ENCODE results near the gene CTDSP1. TPM values are rescaled to one million over a fixed set of nuclear protein-coding genes. Genes with fewer than 3 reads are reported as not detected.

The CTDSP1 gene
- polyA plus RNA-seq, 3 donors: 46.4 to 258 (median 49.9) TPM

- peak overlapping the region; percentile 76 to 86 for H3K27ac ChIP-seq (ENCODE audit: low read depth in 1 of 2, low read length in 2 of 2)
- peaks cover 9% of the 10 kb centered on the region for H4K20me1 ChIP-seq (ENCODE audit: insufficient read depth, low read length)
- H3K4me3 ChIP-seq (replicated peaks in 1 of 3; ENCODE audit: low read depth in 2 of 3, low read length in 3 of 3): no peak overlapping the region
- H3K4me2 ChIP-seq (replicated peaks; ENCODE audit: extremely low read depth, low read length, poor library complexity, severe bottlenecking): no peak overlapping the region
- H2AFZ ChIP-seq (ENCODE audit: insufficient read depth, low read depth, low read length, poor library complexity, severe bottlenecking): no peak overlapping the region
- H3K4me3 Mint-ChIP-seq: peak overlapping the region in 1 of 2 donors; percentile 30
- no peaks in the 10 kb centered on the region for H3K27me3 ChIP-seq (ENCODE audit: control insufficient read depth in 2 of 2, insufficient read depth in 2 of 2, low read length in 2 of 2)
- peaks cover 0 to 2% (median 0%) of the 10 kb centered on the region in 3 donors for H3K27me3 Mint-ChIP-seq (ENCODE audit: low read depth in 3 of 3)
- peaks cover 2 to 10% of the 10 kb centered on the region in 2 donors for H3K36me3 Mint-ChIP-seq
- DNase-seq: peak; percentile 94 to 98 (median 97)
- no peaks in the 10 kb centered on the region for H3K9me3 ChIP-seq (replicated peaks in 1 of 2; ENCODE audit: control insufficient read depth in 1 of 2, insufficient read depth in 1 of 2, low read length in 2 of 2)
- peaks cover 39 to 44% of the 10 kb centered on the region in 2 donors for H3K4me1 ChIP-seq (ENCODE audit: control insufficient read depth in 1 of 2, insufficient read depth in 2 of 2, low read length in 2 of 2)
- no peaks in the 10 kb centered on the region for H3K36me3 ChIP-seq (replicated peaks in 1 of 2; ENCODE audit: control insufficient read depth in 1 of 2, insufficient read depth in 2 of 2, low read length in 2 of 2)
- no peaks in the 10 kb centered on the region for H3K9me3 Mint-ChIP-seq
- H3K79me2 ChIP-seq (ENCODE audit: insufficient read depth, low read length): peaks cover 11% of the 10 kb centered on the region
- TF ChIP-seq, protein P1, sequence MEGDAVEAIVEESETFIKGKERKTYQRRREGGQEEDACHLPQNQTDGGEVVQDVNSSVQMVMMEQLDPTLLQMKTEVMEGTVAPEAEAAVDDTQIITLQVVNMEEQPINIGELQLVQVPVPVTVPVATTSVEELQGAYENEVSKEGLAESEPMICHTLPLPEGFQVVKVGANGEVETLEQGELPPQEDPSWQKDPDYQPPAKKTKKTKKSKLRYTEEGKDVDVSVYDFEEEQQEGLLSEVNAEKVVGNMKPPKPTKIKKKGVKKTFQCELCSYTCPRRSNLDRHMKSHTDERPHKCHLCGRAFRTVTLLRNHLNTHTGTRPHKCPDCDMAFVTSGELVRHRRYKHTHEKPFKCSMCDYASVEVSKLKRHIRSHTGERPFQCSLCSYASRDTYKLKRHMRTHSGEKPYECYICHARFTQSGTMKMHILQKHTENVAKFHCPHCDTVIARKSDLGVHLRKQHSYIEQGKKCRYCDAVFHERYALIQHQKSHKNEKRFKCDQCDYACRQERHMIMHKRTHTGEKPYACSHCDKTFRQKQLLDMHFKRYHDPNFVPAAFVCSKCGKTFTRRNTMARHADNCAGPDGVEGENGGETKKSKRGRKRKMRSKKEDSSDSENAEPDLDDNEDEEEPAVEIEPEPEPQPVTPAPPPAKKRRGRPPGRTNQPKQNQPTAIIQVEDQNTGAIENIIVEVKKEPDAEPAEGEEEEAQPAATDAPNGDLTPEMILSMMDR (IDR thresholded peaks at IDR 0.05): no peak
- peak overlapping the region; percentile 96 to 100 (median 99) for H3K27ac Mint-ChIP-seq
- intact Hi-C loops (cut with micrococcal nuclease): no loop called here
- WGBS (ENCODE audit: insufficient coverage): 66% methylated on average over 3 of the region's 5 CpGs
- peaks cover 31% of the 10 kb centered on the region for H3K4me1 Mint-ChIP-seq
- peak overlapping the region; percentile 47 for H3K9ac ChIP-seq (ENCODE audit: insufficient read depth, low read length, poor library complexity, severe bottlenecking)
Measured at GRCh38 chr2:218378053-218378452, 21.6 kb upstream of the CTDSP1 start.

GRCh38 chr2:218381916-218382366, 17.7 kb upstream of the CTDSP1 start, which contains the start of gene SLC11A1:
Gene SLC11A1, plus strand, starts transcription at chr2:218382273. Its CDS starts 96 bp downstream, at chr2:218382369.
- 2% methylated on average over 11 of the region's 13 CpGs for WGBS (ENCODE audit: insufficient coverage)
- no peaks in the 10 kb centered on the region for H3K27me3 ChIP-seq (ENCODE audit: control insufficient read depth in 2 of 2, insufficient read depth in 2 of 2, low read length in 2 of 2)
- H3K4me1 Mint-ChIP-seq: peaks cover 59% of the 10 kb centered on the region
- peak within 1 kb of the TSS; percentile 100 for H3K4me3 Mint-ChIP-seq
- H3K27me3 Mint-ChIP-seq (ENCODE audit: low read depth in 3 of 3): peaks cover 0 to 2% (median 0%) of the 10 kb centered on the region in 3 donors
- peak within 1 kb of the TSS; percentile 98 to 100 (median 99) for H3K27ac Mint-ChIP-seq
- H3K79me2 ChIP-seq (ENCODE audit: insufficient read depth, low read length): peaks cover 50% of the 10 kb centered on the region
- H3K4me1 ChIP-seq (ENCODE audit: control insufficient read depth in 1 of 2, insufficient read depth in 2 of 2, low read length in 2 of 2): peaks cover 77 to 82% of the 10 kb centered on the region in 2 donors
- peak within 1 kb of the TSS; percentile 90 to 99 for H3K27ac ChIP-seq (ENCODE audit: low read depth in 1 of 2, low read length in 2 of 2)
- H3K9ac ChIP-seq (ENCODE audit: insufficient read depth, low read length, poor library complexity, severe bottlenecking): peak within 1 kb of the TSS; percentile 95
- intact Hi-C loops (cut with micrococcal nuclease): loop anchor here (2.0 to 5.0 kb wide), 2 partner anchors 13 to 90 kb away; partner anchors contain the start of gene TMBIM1 (in 1 of the 2)
- peaks cover 32 to 48% of the 10 kb centered on the region in 2 donors for H3K36me3 Mint-ChIP-seq
- peak within 1 kb of the TSS; percentile 100 for H3K4me2 ChIP-seq (replicated peaks; ENCODE audit: extremely low read depth, low read length, poor library complexity, severe bottlenecking)
- peak; percentile 95 to 99 (median 97) for DNase-seq
- H2AFZ ChIP-seq (ENCODE audit: insufficient read depth, low read depth, low read length, poor library complexity, severe bottlenecking): no peak within 1 kb of the TSS
- peaks cover 0 to 2% (median 0%) of the 10 kb centered on the region in 7 donors for H3K9me3 Mint-ChIP-seq
- peaks cover 24 to 25% of the 10 kb centered on the region in 2 donors for H3K36me3 ChIP-seq (replicated peaks in 1 of 2; ENCODE audit: control insufficient read depth in 1 of 2, insufficient read depth in 2 of 2, low read length in 2 of 2)
- H3K4me3 ChIP-seq (replicated peaks in 1 of 3; ENCODE audit: low read depth in 2 of 3, low read length in 3 of 3): peak within 1 kb of the TSS; percentile 68 to 100 (median 90)
- no peaks in the 10 kb centered on the region for H3K9me3 ChIP-seq (replicated peaks in 1 of 2; ENCODE audit: control insufficient read depth in 1 of 2, insufficient read depth in 1 of 2, low read length in 2 of 2)
- TF ChIP-seq, protein P1 (IDR thresholded peaks at IDR 0.05): no peak
- H4K20me1 ChIP-seq (ENCODE audit: insufficient read depth, low read length): peaks cover 47% of the 10 kb centered on the region
